ENCODE data around the gene CYFIP1. TPM values are rescaled to one million over a fixed set of nuclear protein-coding genes. Genes with fewer than 3 reads are reported as not detected.

CYFIP1 gene
- total RNA-seq, 1 experiment from 2014 or later: 143 TPM

DNA sequence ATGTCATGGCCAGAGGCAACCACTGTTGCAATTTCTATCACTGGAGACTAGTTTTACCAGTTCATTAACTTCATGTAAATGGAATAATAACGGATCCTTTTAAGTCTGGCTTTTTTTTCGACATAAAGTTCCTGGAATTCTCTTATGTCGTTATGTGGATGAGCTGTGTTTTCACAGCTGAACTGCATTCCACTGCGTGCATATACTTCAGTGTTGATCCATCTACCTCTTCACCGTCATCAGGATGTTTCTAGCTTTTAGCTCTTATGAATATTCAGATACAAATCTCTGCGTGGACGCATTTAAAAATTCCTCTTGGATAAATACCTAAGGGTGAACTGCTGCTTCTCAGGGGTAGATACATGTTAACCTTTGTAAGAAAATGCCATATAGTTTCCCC lies 15.6 kb upstream of the CYFIP1 start:
- ATAC-seq: no peak
- H2AFZ ChIP-seq (ENCODE audit: low read depth, low read length, poor library complexity, severe bottlenecking): no peak overlapping the region
- H3K27me3 ChIP-seq (ENCODE audit: insufficient read depth, low read length): no peaks in the 10 kb centered on the region
- ChIA-PET RAD21 (ENCODE audit: low non-redundant PET in 1 of 2, low total read pairs in 2 of 2, uncharacterized antibody in 2 of 2, unreplicated experiment in 2 of 2) (no interaction called here), CTCF (no interaction called here), POLR2A (no interaction called here)
- H3K79me2 ChIP-seq (ENCODE audit: insufficient read depth, low read length): no peaks in the 10 kb centered on the region
- H3K9me3 ChIP-seq (ENCODE audit: control insufficient read depth in 1 of 2, insufficient read depth in 1 of 2, low read depth in 1 of 2, low read length in 2 of 2): no peaks in the 10 kb centered on the region
- H3K36me3 ChIP-seq (ENCODE audit: control insufficient read depth in 1 of 2, insufficient read depth in 2 of 2, low read length in 2 of 2): peaks cover 0 to 9% of the 10 kb centered on the region in 2 experiments; a peak in 3 of 4 replicates
- H3K4me3 ChIP-seq (replicated peaks in 1 of 2; ENCODE audit: low read depth in 1 of 2, low read length in 2 of 2): no peak overlapping the region
- H3K4me2 ChIP-seq (ENCODE audit: low read length): no peak overlapping the region
- no TSS peak for BruUV-seq (replicated peaks)
- no peak for DNase-seq (ENCODE audit: low read depth, low spot score)
- no peak overlapping the region for H3K9ac ChIP-seq (ENCODE audit: low read length)
- TF ChIP-seq POLR2A (IDR thresholded peaks at IDR 0.05; ENCODE audit: borderline replicate concordance, extremely low read depth, insufficient read depth, insufficient read length) (no peak), POLR2AphosphoS5 (IDR thresholded peaks at IDR 0.05; ENCODE audit: low read depth, low read length) (no peak), EGR1 (IDR thresholded peaks at IDR 0.05; ENCODE audit: low read depth) (no peak), RAD21 (IDR thresholded peaks at IDR 0.05; ENCODE audit: low read depth) (no peak), CEBPB (IDR thresholded peaks at IDR 0.05; ENCODE audit: low read depth) (no peak), TCF7L2 (IDR thresholded peaks at IDR 0.05; ENCODE audit: borderline replicate concordance, extremely low read depth, insufficient read depth, insufficient read length) (no peak), EZH2phosphoT487 (IDR thresholded peaks at IDR 0.05; ENCODE audit: borderline replicate concordance) (no peak)
- TF ChIP-seq, protein P1, sequence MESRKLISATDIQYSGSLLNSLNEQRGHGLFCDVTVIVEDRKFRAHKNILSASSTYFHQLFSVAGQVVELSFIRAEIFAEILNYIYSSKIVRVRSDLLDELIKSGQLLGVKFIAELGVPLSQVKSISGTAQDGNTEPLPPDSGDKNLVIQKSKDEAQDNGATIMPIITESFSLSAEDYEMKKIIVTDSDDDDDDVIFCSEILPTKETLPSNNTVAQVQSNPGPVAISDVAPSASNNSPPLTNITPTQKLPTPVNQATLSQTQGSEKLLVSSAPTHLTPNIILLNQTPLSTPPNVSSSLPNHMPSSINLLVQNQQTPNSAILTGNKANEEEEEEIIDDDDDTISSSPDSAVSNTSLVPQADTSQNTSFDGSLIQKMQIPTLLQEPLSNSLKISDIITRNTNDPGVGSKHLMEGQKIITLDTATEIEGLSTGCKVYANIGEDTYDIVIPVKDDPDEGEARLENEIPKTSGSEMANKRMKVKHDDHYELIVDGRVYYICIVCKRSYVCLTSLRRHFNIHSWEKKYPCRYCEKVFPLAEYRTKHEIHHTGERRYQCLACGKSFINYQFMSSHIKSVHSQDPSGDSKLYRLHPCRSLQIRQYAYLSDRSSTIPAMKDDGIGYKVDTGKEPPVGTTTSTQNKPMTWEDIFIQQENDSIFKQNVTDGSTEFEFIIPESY (IDR thresholded peaks at IDR 0.05; ENCODE audit: extremely low read depth, insufficient replicate concordance, low read length): no peak
- H3K4me1 ChIP-seq (ENCODE audit: control insufficient read depth in 1 of 2, insufficient read depth in 2 of 2, low read length in 2 of 2): no peaks in the 10 kb centered on the region
- intact Hi-C loops (cut with micrococcal nuclease): no loop called here
- H3K27ac ChIP-seq (ENCODE audit: low read depth, low read length): no peak overlapping the region
- no peaks in the 10 kb centered on the region for H3K9me2 ChIP-seq (ENCODE audit: insufficient read depth)
- H4K20me1 ChIP-seq (ENCODE audit: insufficient read depth): no peaks in the 10 kb centered on the region

DNA sequence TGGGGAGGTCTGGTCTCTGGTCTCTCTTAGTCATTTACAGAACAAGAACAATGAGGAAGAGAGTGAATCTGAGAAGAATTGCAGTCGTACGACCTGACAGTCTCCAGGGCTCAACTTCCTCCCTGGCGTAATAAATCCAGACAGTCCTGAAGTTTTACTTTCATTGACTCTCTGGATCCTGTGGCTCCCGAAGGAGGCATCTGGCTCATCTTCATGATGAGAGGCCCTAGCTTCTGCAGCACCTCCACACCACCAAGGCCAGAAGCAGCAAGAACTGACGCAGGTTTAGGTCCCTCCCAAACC lies 11.8 kb upstream of the CYFIP1 start:
- RAD21 ChIA-PET (ENCODE audit: low non-redundant PET in 1 of 2, low total read pairs in 2 of 2, uncharacterized antibody in 2 of 2, unreplicated experiment in 2 of 2): no interaction called here
- Histone ChIP-seq H3K27ac (ENCODE audit: low read depth, low read length) (no peak overlapping the region), H2AFZ (ENCODE audit: low read depth, low read length, poor library complexity, severe bottlenecking) (no peak overlapping the region), H3K9me3 (ENCODE audit: control insufficient read depth in 1 of 2, insufficient read depth in 1 of 2, low read depth in 1 of 2, low read length in 2 of 2) (no peaks in the 10 kb centered on the region), H3K36me3 (ENCODE audit: control insufficient read depth in 1 of 2, insufficient read depth in 2 of 2, low read length in 2 of 2) (peaks cover 0 to 2% of the 10 kb centered on the region in 2 experiments; a peak in 2 of 4 replicates), H3K4me1 (ENCODE audit: control insufficient read depth in 1 of 2, insufficient read depth in 2 of 2, low read length in 2 of 2) (no peaks in the 10 kb centered on the region), H3K79me2 (ENCODE audit: insufficient read depth, low read length) (no peaks in the 10 kb centered on the region), H3K4me2 (ENCODE audit: low read length) (no peak overlapping the region), H4K20me1 (ENCODE audit: insufficient read depth) (no peaks in the 10 kb centered on the region), H3K9me2 (ENCODE audit: insufficient read depth) (no peaks in the 10 kb centered on the region), H3K9ac (ENCODE audit: low read length) (no peak overlapping the region), H3K27me3 (ENCODE audit: insufficient read depth, low read length) (no peaks in the 10 kb centered on the region), H3K4me3 (replicated peaks in 1 of 2; ENCODE audit: low read depth in 1 of 2, low read length in 2 of 2) (no peak overlapping the region)
- no TSS peak for BruUV-seq (replicated peaks)
- DNase-seq (ENCODE audit: low read depth, low spot score) (no peak), ATAC-seq (no peak)
- TF ChIP-seq EGR1 (IDR thresholded peaks at IDR 0.05; ENCODE audit: low read depth) (no peak), ZFX (IDR thresholded peaks at IDR 0.05) (no peak), POLR2A (IDR thresholded peaks at IDR 0.05; ENCODE audit: borderline replicate concordance, extremely low read depth, insufficient read depth, insufficient read length) (no peak)
- TF ChIP-seq, protein P2, sequence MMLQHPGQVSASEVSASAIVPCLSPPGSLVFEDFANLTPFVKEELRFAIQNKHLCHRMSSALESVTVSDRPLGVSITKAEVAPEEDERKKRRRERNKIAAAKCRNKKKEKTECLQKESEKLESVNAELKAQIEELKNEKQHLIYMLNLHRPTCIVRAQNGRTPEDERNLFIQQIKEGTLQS (IDR thresholded peaks at IDR 0.05): no peak
- TF ChIP-seq, protein P3, sequence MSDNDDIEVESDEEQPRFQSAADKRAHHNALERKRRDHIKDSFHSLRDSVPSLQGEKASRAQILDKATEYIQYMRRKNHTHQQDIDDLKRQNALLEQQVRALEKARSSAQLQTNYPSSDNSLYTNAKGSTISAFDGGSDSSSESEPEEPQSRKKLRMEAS (IDR thresholded peaks at IDR 0.05): no peak
- TF ChIP-seq, protein P4, sequence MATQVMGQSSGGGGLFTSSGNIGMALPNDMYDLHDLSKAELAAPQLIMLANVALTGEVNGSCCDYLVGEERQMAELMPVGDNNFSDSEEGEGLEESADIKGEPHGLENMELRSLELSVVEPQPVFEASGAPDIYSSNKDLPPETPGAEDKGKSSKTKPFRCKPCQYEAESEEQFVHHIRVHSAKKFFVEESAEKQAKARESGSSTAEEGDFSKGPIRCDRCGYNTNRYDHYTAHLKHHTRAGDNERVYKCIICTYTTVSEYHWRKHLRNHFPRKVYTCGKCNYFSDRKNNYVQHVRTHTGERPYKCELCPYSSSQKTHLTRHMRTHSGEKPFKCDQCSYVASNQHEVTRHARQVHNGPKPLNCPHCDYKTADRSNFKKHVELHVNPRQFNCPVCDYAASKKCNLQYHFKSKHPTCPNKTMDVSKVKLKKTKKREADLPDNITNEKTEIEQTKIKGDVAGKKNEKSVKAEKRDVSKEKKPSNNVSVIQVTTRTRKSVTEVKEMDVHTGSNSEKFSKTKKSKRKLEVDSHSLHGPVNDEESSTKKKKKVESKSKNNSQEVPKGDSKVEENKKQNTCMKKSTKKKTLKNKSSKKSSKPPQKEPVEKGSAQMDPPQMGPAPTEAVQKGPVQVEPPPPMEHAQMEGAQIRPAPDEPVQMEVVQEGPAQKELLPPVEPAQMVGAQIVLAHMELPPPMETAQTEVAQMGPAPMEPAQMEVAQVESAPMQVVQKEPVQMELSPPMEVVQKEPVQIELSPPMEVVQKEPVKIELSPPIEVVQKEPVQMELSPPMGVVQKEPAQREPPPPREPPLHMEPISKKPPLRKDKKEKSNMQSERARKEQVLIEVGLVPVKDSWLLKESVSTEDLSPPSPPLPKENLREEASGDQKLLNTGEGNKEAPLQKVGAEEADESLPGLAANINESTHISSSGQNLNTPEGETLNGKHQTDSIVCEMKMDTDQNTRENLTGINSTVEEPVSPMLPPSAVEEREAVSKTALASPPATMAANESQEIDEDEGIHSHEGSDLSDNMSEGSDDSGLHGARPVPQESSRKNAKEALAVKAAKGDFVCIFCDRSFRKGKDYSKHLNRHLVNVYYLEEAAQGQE (IDR thresholded peaks at IDR 0.05; ENCODE audit: low read depth): no peak
- TF ChIP-seq, protein P5, sequence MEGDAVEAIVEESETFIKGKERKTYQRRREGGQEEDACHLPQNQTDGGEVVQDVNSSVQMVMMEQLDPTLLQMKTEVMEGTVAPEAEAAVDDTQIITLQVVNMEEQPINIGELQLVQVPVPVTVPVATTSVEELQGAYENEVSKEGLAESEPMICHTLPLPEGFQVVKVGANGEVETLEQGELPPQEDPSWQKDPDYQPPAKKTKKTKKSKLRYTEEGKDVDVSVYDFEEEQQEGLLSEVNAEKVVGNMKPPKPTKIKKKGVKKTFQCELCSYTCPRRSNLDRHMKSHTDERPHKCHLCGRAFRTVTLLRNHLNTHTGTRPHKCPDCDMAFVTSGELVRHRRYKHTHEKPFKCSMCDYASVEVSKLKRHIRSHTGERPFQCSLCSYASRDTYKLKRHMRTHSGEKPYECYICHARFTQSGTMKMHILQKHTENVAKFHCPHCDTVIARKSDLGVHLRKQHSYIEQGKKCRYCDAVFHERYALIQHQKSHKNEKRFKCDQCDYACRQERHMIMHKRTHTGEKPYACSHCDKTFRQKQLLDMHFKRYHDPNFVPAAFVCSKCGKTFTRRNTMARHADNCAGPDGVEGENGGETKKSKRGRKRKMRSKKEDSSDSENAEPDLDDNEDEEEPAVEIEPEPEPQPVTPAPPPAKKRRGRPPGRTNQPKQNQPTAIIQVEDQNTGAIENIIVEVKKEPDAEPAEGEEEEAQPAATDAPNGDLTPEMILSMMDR (IDR thresholded peaks at IDR 0.05 in 2 of 3, conservative IDR thresholded peaks at IDR 0.05 in 1 of 3; ENCODE audit: borderline replicate concordance in 1 of 3, insufficient read depth in 1 of 3, low read depth in 2 of 3, low read length in 2 of 3): no peak
- intact Hi-C loops (cut with micrococcal nuclease): loop anchor here (2.0 kb wide), 1 partner anchor 15 kb away; no protein-coding TSS in a partner anchor
- CTCF ChIA-PET: no interaction called here
- POLR2A ChIA-PET: no interaction called here

Measured in HCT116 (cell line).